Progenitor cell of endocrine pancreas (in vitro differentiated cells): ENCODE results near the gene CNTN2. TPM values are rescaled to one million over a fixed set of nuclear protein-coding genes. Genes with fewer than 3 reads are reported as not detected.

Source experiments
- DNase-seq: peaks from one replicate; pipeline ENCODE4 v3.0.0; 2021; ENCODE audit warnings: low spot score; ENCODE audit not compliant: unreplicated experiment
- H3K27ac Mint-ChIP-seq: 2 replicates; pipeline ENCODE4 v1.8.0; 2021; ENCODE audit warnings: mild to moderate bottlenecking, moderate library complexity, mixed read lengths
- H3K27me3 Mint-ChIP-seq: 2 replicates; pipeline ENCODE4 v1.8.0; 2021; ENCODE audit warnings: mixed read lengths
- H3K36me3 Mint-ChIP-seq: 2 replicates; pipeline ENCODE4 v1.8.0; 2022; ENCODE audit warnings: mixed read lengths; ENCODE audit not compliant: insufficient read depth
- H3K4me1 Mint-ChIP-seq: 2 replicates; pipeline ENCODE4 v1.8.0; 2021; ENCODE audit warnings: low read depth, mixed read lengths
- H3K4me3 Mint-ChIP-seq: 2 replicates; pipeline ENCODE4 v1.8.0; 2021; ENCODE audit warnings: low read depth, mild to moderate bottlenecking, moderate library complexity, mixed read lengths
- H3K9me3 Mint-ChIP-seq: 2 replicates; pipeline ENCODE4 v1.8.0; 2021; ENCODE audit warnings: low read depth, mixed read lengths
- CTCF ChIP-seq: fragments of 200-600 bp; sonication (generic); IDR thresholded peaks from one replicate; pipeline ENCODE4 v1.5.0; 2021; ENCODE audit warnings: antibody characterized with exemption, mild to moderate bottlenecking; ENCODE audit not compliant: unreplicated experiment
- total RNA-seq: library from RNA; stranded (reverse); gene quantifications from 2 replicates; pipeline ENCODE4 v1.2.1, GENCODE V29; 2021

CNTN2 gene
- total RNA-seq, 1 donor from 2014 or later = not detected

GRCh38 chr1:205098242-205098641 lies 55.2 kb downstream of the CNTN2 start:
- Mint-ChIP-seq H3K27ac (no peak overlapping the region), H3K9me3 (no peaks in the 10 kb centered on the region), H3K36me3 (peaks cover 32% of the 10 kb centered on the region), H3K4me3 (no peak overlapping the region), H3K27me3 (no peaks in the 10 kb centered on the region), H3K4me1 (no peaks in the 10 kb centered on the region)
- DNase-seq = no peak
- TF ChIP-seq CTCF = no peak

GRCh38 chr1:205102404-205102803 lies 59.4 kb downstream of the CNTN2 start:
- no peak for TF ChIP-seq CTCF
- Mint-ChIP-seq H3K27ac (no peak overlapping the region), H3K4me1 (no peaks in the 10 kb centered on the region), H3K9me3 (no peaks in the 10 kb centered on the region), H3K36me3 (peaks cover 33% of the 10 kb centered on the region), H3K4me3 (no peak overlapping the region), H3K27me3 (no peaks in the 10 kb centered on the region)
- DNase-seq = no peak

GRCh38 chr1:205107327-205107726 lies 64.3 kb downstream of the CNTN2 start:
- peaks cover 22% of the 10 kb centered on the region for H3K36me3 Mint-ChIP-seq
- H3K4me1 Mint-ChIP-seq = no peaks in the 10 kb centered on the region
- no peak overlapping the region for H3K4me3 Mint-ChIP-seq
- H3K27ac Mint-ChIP-seq = no peak overlapping the region
- DNase-seq = no peak
- no peak for TF ChIP-seq CTCF
- H3K27me3 Mint-ChIP-seq = no peaks in the 10 kb centered on the region
- no peaks in the 10 kb centered on the region for H3K9me3 Mint-ChIP-seq

GRCh38 chr1:205108464-205108863 lies 65.5 kb downstream of the CNTN2 start:
- no peak for DNase-seq
- H3K9me3 Mint-ChIP-seq = no peaks in the 10 kb centered on the region
- no peaks in the 10 kb centered on the region for H3K4me1 Mint-ChIP-seq
- TF ChIP-seq CTCF = no peak
- no peak overlapping the region for H3K4me3 Mint-ChIP-seq
- peak overlapping the region; percentile 44 for H3K27ac Mint-ChIP-seq
- H3K27me3 Mint-ChIP-seq = no peaks in the 10 kb centered on the region
- peaks cover 20% of the 10 kb centered on the region for H3K36me3 Mint-ChIP-seq

- no peak for DNase-seq
- TF ChIP-seq CTCF = no peak
- no peak overlapping the region for H3K27ac Mint-ChIP-seq
- no peaks in the 10 kb centered on the region for H3K27me3 Mint-ChIP-seq
- no peak overlapping the region for H3K4me3 Mint-ChIP-seq
- H3K9me3 Mint-ChIP-seq = no peaks in the 10 kb centered on the region
- peaks cover 15% of the 10 kb centered on the region for H3K36me3 Mint-ChIP-seq
- H3K4me1 Mint-ChIP-seq = no peaks in the 10 kb centered on the region
These were observed 66.3 kb downstream of the CNTN2 start for GRCh38 chr1:205109269-205109668.

- H3K36me3 Mint-ChIP-seq = peaks cover 15% of the 10 kb centered on the region
- no peak for DNase-seq
- no peak overlapping the region for H3K4me3 Mint-ChIP-seq
- no peak for TF ChIP-seq CTCF
- H3K27ac Mint-ChIP-seq = no peak overlapping the region
- H3K27me3 Mint-ChIP-seq = no peaks in the 10 kb centered on the region
- H3K9me3 Mint-ChIP-seq = no peaks in the 10 kb centered on the region
- H3K4me1 Mint-ChIP-seq = no peaks in the 10 kb centered on the region
These were observed 66.7 kb downstream of the CNTN2 start for GRCh38 chr1:205109711-205110110.
